Midbrain (tissue), 1 donor: ENCODE data around the gene NDST1.

Experiments used
- DNase-seq: peaks from one replicate; lab custom pipeline; 2025; lab: John Stamatoyannopoulos, UW

The NDST1 gene

GRCh38 chr5:150587856-150588595 is 80.1 kb downstream of the NDST1 start:
- no peak for DNase-seq

GRCh38 chr5:150588596-150588890 is 80.6 kb downstream of the NDST1 start:
- no peak for DNase-seq

GRCh38 chr5:150589862-150590601 is 82.1 kb downstream of the NDST1 start:
- no peak for DNase-seq

- peak; percentile 32 for DNase-seq
Measured at GRCh38 chr5:150590979-150591695, 83.2 kb downstream of the NDST1 start.

GRCh38 chr5:150593593-150593992 is 85.7 kb downstream of the NDST1 start:
- DNase-seq, result no peak

GRCh38 chr5:150593996-150594395 is 86.1 kb downstream of the NDST1 start:
- peak; percentile 24 for DNase-seq

- DNase-seq, result no peak
Measured at GRCh38 chr5:150595466-150596031, 87.6 kb downstream of the NDST1 start.

- no peak for DNase-seq
Measured at GRCh38 chr5:150596313-150596712, 88.4 kb downstream of the NDST1 start.

GRCh38 chr5:150596826-150597225 is 88.9 kb downstream of the NDST1 start:
- DNase-seq, result no peak

GRCh38 chr5:150598006-150598405 is 90.1 kb downstream of the NDST1 start:
- DNase-seq, result no peak

- DNase-seq, result no peak
Measured at GRCh38 chr5:150598821-150599273, 90.9 kb downstream of the NDST1 start.

- DNase-seq, result no peak
Measured at GRCh38 chr5:150599281-150599680, 91.3 kb downstream of the NDST1 start.

- DNase-seq, result peak; percentile 29
Measured at GRCh38 chr5:150599917-150600511, 92.1 kb downstream of the NDST1 start.

GRCh38 chr5:150600616-150601490 is 92.9 kb downstream of the NDST1 start:
- no peak for DNase-seq

- no peak for DNase-seq
Measured at GRCh38 chr5:150601491-150602345, 93.8 kb downstream of the NDST1 start.

GRCh38 chr5:150603052-150603451 is 95.1 kb downstream of the NDST1 start:
- no peak for DNase-seq

- no peak for DNase-seq
Measured at GRCh38 chr5:150603491-150603890, 95.6 kb downstream of the NDST1 start.

GRCh38 chr5:150604010-150604409 is 96.1 kb downstream of the NDST1 start:
- no peak for DNase-seq

GRCh38 chr5:150604894-150605440 is 97.0 kb downstream of the NDST1 start:
- DNase-seq, result no peak

- no peak for DNase-seq
Measured at GRCh38 chr5:150605546-150605945, 97.6 kb downstream of the NDST1 start.
